HUES48 (cell line): ENCODE results near the gene PIK3CB.
A peak's percentile ranks its signal among the peaks of the same experiment; 100 is the strongest.
"Not testable (repeated sequence)": the region's sequence is repeated elsewhere in the genome, so short reads cannot be mapped to it uniquely, and the experiment has no call there.

Experiments
- H3K27ac ChIP-seq: one replicate; pipeline ENCODE4 v1.7.0; 2013; ENCODE audit warnings: low read depth, low read length, inconsistent platforms
- H3K27me3 ChIP-seq: 2 replicates; pipeline ENCODE4 v1.6.1; 2013; ENCODE audit warnings: mild to moderate bottlenecking, low read length; ENCODE audit not compliant: control insufficient read depth, insufficient read depth
- H3K36me3 ChIP-seq: 2 replicates; pipeline ENCODE4 v1.6.1; 2013; ENCODE audit warnings: low read length; ENCODE audit not compliant: control insufficient read depth, insufficient read depth
- H3K4me1 ChIP-seq: 2 replicates; pipeline ENCODE4 v1.6.1; 2013; ENCODE audit warnings: mild to moderate bottlenecking, low read length; ENCODE audit not compliant: control insufficient read depth, insufficient read depth
- H3K4me3 ChIP-seq: 2 replicates; pipeline ENCODE4 v1.5.1; 2013; ENCODE audit warnings: mild to moderate bottlenecking, low read depth, low read length
- H3K9ac ChIP-seq: 2 replicates; pipeline ENCODE4 v1.6.1; 2013; ENCODE audit warnings: mild to moderate bottlenecking, low read depth, low read length, moderate library complexity
- H3K9me3 ChIP-seq: 2 replicates; pipeline ENCODE4 v1.6.1; 2013; ENCODE audit warnings: low read length; ENCODE audit not compliant: control insufficient read depth, insufficient read depth

PIK3CB gene

GRCh38 chr3:138863776-138864113 is 29.0 kb upstream of the PIK3CB start:
- H3K4me1 ChIP-seq, result peaks cover 34% of the 10 kb centered on the region
- H3K27me3 ChIP-seq, result no peaks in the 10 kb centered on the region
- H3K4me3 ChIP-seq, result no peak overlapping the region
- H3K36me3 ChIP-seq, result no peaks in the 10 kb centered on the region
- peak overlapping the region; percentile 99 for H3K27ac ChIP-seq
- no peaks in the 10 kb centered on the region for H3K9me3 ChIP-seq
- H3K9ac ChIP-seq, result peak overlapping the region; percentile 49; the same call in 1 of the 2 replicates

GRCh38 chr3:138862924-138863775 is 28.4 kb upstream of the PIK3CB start:
- Histone ChIP-seq H3K27ac (peak overlapping the region; percentile 99), H3K4me3 (peak overlapping the region; percentile 50)

GRCh38 chr3:138862531-138862923 is 27.8 kb upstream of the PIK3CB start:
- Histone ChIP-seq H3K9me3 (no peaks in the 10 kb centered on the region), H3K36me3 (no peaks in the 10 kb centered on the region), H3K27me3 (no peaks in the 10 kb centered on the region), H3K9ac (peak overlapping the region; percentile 49), H3K4me1 (peaks cover 34% of the 10 kb centered on the region), H3K27ac (peak overlapping the region; percentile 99), H3K4me3 (peak overlapping the region; percentile 50)

More at GRCh38 chr3:138862924-138863775, 28.4 kb upstream of the PIK3CB start:
- Histone ChIP-seq H3K9me3 (no peaks in the 10 kb centered on the region), H3K4me1 (peaks cover 34% of the 10 kb centered on the region), H3K9ac (peak overlapping the region; percentile 49), H3K36me3 (no peaks in the 10 kb centered on the region), H3K27me3 (no peaks in the 10 kb centered on the region)

GRCh38 chr3:138861798-138862197 is 27.1 kb upstream of the PIK3CB start:
- Histone ChIP-seq H3K4me3 (peak overlapping the region; percentile 50; the same call in 1 of the 2 replicates), H3K36me3 (no peaks in the 10 kb centered on the region), H3K27me3 (no peaks in the 10 kb centered on the region), H3K27ac (peak overlapping the region; percentile 99), H3K9me3 (no peaks in the 10 kb centered on the region), H3K4me1 (peaks cover 34% of the 10 kb centered on the region), H3K9ac (peak overlapping the region; percentile 49; the same call in 1 of the 2 replicates)

- peaks cover 13% of the 10 kb centered on the region for H3K4me1 ChIP-seq
- no peaks in the 10 kb centered on the region for H3K27me3 ChIP-seq
Measured at GRCh38 chr3:138856799-138857198, 22.1 kb upstream of the PIK3CB start.

GRCh38 chr3:138854940-138855339 is 20.2 kb upstream of the PIK3CB start:
- no peaks in the 10 kb centered on the region for H3K27me3 ChIP-seq
- H3K9ac ChIP-seq, result no peak overlapping the region
- no peaks in the 10 kb centered on the region for H3K4me1 ChIP-seq
- H3K9me3 ChIP-seq, result no peaks in the 10 kb centered on the region
- H3K36me3 ChIP-seq, result no peaks in the 10 kb centered on the region
- no peak overlapping the region for H3K27ac ChIP-seq
- no peak overlapping the region for H3K4me3 ChIP-seq

More at GRCh38 chr3:138856799-138857198, 22.1 kb upstream of the PIK3CB start:
- Histone ChIP-seq H3K4me3 (no peak overlapping the region), H3K27ac (no peak overlapping the region), H3K36me3 (no peaks in the 10 kb centered on the region), H3K9me3 (no peaks in the 10 kb centered on the region), H3K9ac (no peak overlapping the region)

- 0 out of 2 replicates have a peak, but pooled peaks cover 5% of the 10 kb centered on the region for H3K4me1 ChIP-seq
- H3K27ac ChIP-seq, result no peak overlapping the region
- H3K27me3 ChIP-seq, result no peaks in the 10 kb centered on the region
- no peak overlapping the region for H3K9ac ChIP-seq
- no peak overlapping the region for H3K4me3 ChIP-seq
- H3K36me3 ChIP-seq, result no peaks in the 10 kb centered on the region
- no peaks in the 10 kb centered on the region for H3K9me3 ChIP-seq
Measured at GRCh38 chr3:138854204-138854603, 19.5 kb upstream of the PIK3CB start.

- peaks cover 25% of the 10 kb centered on the region for H3K4me1 ChIP-seq
- no peak overlapping the region for H3K4me3 ChIP-seq
- H3K27ac ChIP-seq, result no peak overlapping the region
- no peaks in the 10 kb centered on the region for H3K36me3 ChIP-seq
- no peaks in the 10 kb centered on the region for H3K9me3 ChIP-seq
- no peak overlapping the region for H3K9ac ChIP-seq
- no peaks in the 10 kb centered on the region for H3K27me3 ChIP-seq
Measured at GRCh38 chr3:138850151-138850550, 15.4 kb upstream of the PIK3CB start.

GRCh38 chr3:138849222-138849940 is 14.7 kb upstream of the PIK3CB start:
- H3K36me3 ChIP-seq, result no peaks in the 10 kb centered on the region
- H3K27ac ChIP-seq, result peak overlapping the region; percentile 24
- H3K9me3 ChIP-seq, result no peaks in the 10 kb centered on the region
- peaks cover 30% of the 10 kb centered on the region for H3K4me1 ChIP-seq
- no peak overlapping the region for H3K4me3 ChIP-seq
- no peaks in the 10 kb centered on the region for H3K27me3 ChIP-seq
- no peak overlapping the region for H3K9ac ChIP-seq

GRCh38 chr3:138848696-138849095 is 14.0 kb upstream of the PIK3CB start:
- Histone ChIP-seq H3K9me3 (no peaks in the 10 kb centered on the region), H3K36me3 (no peaks in the 10 kb centered on the region), H3K27me3 (no peaks in the 10 kb centered on the region), H3K9ac (no peak overlapping the region), H3K4me3 (no peak overlapping the region), H3K4me1 (peaks cover 30% of the 10 kb centered on the region), H3K27ac (no peak overlapping the region)

- H3K9ac ChIP-seq, result 0 out of 2 replicates have a peak overlapping the region, but pooled peaks have one; percentile 2
- not testable (repeated sequence) for H3K9me3 ChIP-seq, H3K27me3 ChIP-seq, H3K36me3 ChIP-seq, H3K4me3 ChIP-seq
- peak overlapping the region; percentile 94 for H3K27ac ChIP-seq
- H3K4me1 ChIP-seq, result peaks cover 35% of the 10 kb centered on the region
Measured at GRCh38 chr3:138846824-138847223, 12.1 kb upstream of the PIK3CB start.
